Effector CD4-positive, alpha-beta T cell (primary cell): ENCODE data around the gene PLIN5.

Experiments used
- DNase-seq: peaks from one replicate; pipeline ENCODE4 v3.0.0-alpha.2; 2020

The PLIN5 gene

GRCh38 chr19:4521170-4521887, 13.7 kb downstream of the PLIN5 start:
- no peak for DNase-seq

DNA sequence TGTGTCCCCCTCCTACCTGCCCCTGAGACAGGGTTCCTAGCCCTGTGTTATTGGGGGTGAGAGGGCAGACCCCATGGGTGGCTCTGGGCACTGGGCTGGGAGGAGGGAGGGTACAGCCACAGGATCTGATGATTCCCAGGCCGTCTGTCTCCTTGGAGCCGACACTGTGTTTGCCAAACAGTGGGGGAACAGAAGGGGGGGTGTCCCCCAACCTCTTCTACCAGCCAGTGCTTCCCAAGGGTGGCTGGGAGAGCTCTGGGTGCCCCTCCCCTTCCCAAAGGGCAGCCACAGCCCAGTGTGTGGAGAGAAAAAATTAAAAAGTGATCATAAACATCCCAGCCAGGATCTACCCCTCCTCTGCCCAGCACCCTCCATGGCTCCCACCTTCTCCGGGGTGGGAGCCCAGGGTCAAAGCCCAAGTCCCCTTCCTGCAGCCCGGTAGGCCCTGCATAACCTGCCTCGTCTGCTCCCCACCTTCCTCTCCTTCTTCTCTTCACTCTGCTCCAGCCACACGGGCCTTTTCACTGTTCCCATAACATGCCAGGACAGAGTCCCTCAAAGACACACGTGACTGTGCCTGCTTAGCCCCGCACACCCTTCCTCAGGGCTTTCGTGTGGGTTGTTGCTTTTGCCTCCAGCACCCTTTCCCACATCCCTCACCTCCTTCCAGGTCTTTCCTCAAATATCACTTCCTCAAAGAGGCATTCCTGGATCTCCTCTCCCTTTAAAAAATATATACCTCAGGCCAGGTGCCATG, 15.3 kb downstream of the PLIN5 start:
- DNase-seq: no peak

- no peak for DNase-seq
Measured at GRCh38 chr19:4519172-4519496, 15.9 kb downstream of the PLIN5 start.

DNA sequence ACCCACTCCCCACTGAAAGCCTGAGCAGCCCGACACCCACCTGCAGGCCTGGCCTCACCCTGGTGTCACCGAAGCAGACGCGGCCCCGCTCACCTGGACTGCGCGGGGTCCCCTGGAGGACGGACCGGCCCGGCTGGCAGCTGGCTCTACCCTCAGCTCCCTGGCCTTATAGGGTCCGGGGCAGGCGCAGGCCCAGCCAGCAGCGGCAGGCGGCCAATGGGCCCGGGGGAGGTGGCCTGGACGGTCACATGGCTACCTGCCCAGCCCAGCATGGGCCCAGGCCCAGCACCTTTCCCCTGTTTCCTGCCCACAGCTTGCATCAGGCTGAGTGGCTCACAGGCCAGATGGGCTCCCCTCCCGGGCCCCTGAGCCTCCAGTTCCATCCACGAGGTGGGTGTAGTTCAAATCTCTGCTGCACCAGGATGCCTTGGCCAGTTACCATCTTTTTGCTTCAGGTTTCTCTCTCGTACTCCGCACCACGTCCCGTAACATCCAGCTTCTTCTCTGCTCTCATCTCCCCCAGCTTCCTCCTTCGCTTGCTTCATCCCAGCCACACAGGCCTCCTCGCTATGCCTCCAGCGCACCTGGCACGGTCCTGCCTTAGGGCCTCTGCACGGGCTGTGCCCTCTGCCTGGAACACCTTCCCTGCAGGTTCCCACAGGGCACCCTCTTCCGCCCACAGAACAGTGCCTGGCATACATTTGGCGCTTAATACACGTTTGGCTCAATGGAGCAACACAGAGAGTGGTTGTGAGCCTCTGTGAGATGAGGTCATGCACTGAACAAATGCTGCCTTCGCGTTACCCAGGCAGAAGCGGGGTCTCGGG, 16.5 kb downstream of the PLIN5 start, which contains the start of gene PLIN4:
PLIN4 (minus strand) TSS at position 142 of the 827 bp plus-strand sequence. CDS start 214 bp downstream, outside the sequence.
- DNase-seq: no peak

DNA sequence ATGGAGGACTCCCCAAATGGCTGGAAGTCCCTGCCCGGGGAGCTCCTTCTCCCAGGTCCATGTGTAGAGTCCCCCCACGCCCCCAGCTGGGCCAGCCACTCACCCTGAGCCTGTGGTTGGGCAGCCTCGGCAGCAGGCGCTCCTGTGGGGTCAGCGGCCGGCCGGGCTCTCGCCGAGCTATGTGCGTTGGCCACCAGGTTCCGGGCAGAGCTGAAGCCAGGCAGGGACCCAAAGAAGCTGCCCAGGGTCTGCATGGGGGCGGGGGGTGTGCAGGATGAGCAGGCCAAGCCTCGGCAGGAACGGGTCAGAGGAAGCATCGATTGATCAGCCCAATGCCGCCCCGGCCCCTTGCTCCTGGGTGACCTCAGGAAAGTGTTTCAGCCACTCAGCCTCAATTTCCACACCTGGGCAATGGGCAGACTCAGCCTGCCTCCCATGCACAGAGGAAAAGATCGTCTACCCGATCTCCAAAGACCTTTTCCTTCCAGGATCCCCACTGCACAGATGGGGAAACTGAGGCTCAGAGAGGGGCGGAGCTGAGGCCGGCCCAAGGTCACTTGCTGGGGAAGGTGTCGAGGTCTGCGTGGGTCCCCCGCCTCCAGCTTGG, 17.5 kb downstream of the PLIN5 start:
- no peak for DNase-seq

GRCh38 chr19:4516939-4517300, 18.1 kb downstream of the PLIN5 start:
- no peak for DNase-seq

DNA sequence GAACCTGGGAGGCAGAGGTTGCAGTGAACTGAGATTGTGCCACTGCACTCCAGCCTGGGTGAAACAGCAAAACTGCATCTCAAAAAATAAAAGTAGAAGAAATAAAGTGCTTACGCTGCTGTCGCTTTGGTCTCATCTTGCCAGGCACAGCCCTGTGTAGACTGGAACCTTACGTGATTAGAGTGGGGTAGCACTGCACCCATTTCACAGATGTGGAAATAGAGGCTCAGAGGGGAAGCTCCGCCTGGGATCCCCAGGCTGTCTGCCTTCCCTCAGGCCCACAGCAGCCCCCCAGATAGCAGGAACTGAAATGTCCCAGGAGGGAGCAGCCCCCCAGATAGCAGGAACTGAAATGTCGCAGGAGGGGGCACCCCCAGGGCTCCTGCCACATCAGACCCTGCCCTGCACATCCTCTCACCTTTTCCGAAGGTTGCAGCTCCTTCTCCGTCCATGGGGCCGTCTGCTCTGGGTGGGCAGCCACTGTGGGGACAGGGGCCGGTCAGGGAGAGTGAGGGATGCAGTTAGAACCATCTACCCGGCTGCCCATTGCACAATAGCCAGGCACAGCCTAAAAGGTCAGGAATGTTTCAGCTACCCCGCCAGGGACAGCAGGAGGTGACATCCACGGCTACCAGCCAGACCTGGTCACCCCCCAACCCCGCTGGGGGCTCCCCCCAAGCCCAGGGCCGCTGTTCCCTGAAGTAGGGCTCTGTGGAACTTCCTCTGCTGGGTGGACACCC, 18.7 kb downstream of the PLIN5 start:
- DNase-seq: no peak

- no peak for DNase-seq
Measured at GRCh38 chr19:4515732-4516131, 19.3 kb downstream of the PLIN5 start.

DNA sequence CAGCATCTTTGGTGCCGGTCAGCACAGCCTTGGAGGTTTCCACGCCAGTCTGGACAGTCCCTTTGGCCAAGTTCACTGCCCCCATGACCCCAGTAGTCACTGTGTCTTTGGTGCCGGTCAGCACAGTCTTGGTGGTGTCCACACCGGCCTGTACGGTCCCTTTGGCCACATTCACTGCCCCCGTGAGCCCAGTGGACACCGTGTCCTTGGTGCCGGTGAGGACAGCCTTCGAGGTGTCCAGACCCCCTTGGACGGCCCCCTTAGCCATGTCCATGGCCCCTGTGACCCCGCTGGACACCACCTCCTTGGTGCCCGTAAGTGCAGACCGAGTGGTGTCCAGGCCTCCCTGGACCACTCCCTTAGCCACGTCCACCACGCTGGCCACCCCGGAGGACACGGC, 21.8 kb downstream of the PLIN5 start:
- DNase-seq: no peak

DNA sequence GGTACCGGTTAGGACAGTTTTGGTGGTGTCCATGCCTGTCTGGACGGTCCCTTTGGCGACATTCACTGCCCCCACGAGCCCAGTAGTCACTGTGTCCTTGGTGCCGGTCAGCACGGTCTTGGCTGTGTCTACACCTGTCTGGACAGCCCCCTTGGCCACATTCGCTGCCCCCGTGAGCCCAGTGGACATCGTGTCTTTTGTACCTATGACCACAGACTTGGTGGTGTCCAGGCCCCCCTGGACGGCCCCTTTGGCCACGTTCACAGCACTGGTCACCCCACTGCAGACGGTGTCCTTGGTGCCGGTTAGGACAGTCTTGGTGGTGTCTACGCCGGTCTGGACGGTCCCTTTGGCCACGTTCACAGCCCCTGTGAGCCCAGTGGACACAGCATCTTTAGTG, 23.0 kb downstream of the PLIN5 start:
- DNase-seq: no peak

GRCh38 chr19:4511300-4512054, 23.5 kb downstream of the PLIN5 start:
- no peak for DNase-seq

GRCh38 chr19:4510435-4511255, 24.4 kb downstream of the PLIN5 start:
- no peak for DNase-seq

GRCh38 chr19:4508698-4509097, 26.3 kb downstream of the PLIN5 start:
- DNase-seq: no peak

DNA sequence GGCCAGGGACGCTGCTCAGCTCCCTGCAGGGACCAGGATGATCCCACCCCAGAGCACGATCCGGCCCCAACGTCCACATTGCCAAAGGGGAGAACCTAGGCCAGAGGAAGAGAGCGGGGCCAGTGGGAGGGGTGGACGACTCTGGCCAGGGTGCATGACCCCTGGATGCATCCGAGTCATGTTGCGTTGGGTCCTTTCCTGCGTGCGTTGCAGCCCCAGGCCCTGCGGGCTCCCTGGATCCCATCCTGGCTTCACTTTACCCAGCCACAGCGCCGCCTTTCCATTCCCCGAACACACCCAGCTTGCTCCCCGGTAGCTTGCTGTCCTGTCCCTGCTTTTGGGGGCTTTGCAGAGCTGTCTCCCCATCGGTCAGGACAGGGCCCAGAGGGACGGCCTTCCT, 27.2 kb downstream of the PLIN5 start:
- DNase-seq: no peak

- no peak for DNase-seq
Measured at GRCh38 chr19:4507150-4507452, 27.9 kb downstream of the PLIN5 start.

DNA sequence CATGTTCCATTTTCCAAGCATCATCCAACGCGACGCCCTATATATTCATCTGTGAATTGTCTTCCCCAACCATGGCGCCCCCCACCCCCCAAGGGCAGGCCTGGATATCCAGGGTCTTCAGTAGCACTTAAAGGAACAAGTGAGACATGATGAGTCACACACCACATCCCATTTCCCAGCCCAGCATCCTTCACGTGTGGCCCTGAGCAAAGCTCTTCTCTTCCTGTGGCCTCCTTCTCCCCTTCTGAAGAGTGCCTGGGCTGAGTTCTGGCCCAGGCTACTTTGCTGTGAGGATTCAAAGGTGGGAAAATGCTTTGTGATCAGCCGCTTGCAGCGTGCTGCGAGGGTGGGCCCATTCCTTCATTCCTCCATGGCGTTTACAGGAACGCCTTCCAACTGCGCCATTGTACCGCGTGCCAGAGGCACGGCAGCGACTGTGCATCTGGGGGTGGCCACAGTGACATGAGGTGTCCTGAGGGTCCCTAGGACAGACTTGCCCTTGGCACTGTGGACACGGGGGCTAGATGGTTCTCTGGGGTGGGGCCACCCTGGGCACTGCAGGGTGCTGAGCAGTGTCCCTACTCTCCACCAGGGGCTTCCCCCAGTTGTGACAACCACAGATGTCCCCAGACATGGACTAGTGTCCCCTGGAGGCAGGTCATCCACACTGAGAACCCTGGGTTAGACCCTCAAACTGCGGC, 28.4 kb downstream of the PLIN5 start:
- DNase-seq: no peak

- no peak for DNase-seq
Measured at GRCh38 chr19:4505570-4506448, 29.2 kb downstream of the PLIN5 start.

- no peak for DNase-seq
Measured at GRCh38 chr19:4504891-4505569, 30.0 kb downstream of the PLIN5 start.

GRCh38 chr19:4504297-4504701, 30.7 kb downstream of the PLIN5 start:
- no peak for DNase-seq
